ENCODE data around the gene DCLK1.
A peak's percentile ranks its signal among the peaks of the same experiment; 100 is the strongest.

The DCLK1 gene

DNA sequence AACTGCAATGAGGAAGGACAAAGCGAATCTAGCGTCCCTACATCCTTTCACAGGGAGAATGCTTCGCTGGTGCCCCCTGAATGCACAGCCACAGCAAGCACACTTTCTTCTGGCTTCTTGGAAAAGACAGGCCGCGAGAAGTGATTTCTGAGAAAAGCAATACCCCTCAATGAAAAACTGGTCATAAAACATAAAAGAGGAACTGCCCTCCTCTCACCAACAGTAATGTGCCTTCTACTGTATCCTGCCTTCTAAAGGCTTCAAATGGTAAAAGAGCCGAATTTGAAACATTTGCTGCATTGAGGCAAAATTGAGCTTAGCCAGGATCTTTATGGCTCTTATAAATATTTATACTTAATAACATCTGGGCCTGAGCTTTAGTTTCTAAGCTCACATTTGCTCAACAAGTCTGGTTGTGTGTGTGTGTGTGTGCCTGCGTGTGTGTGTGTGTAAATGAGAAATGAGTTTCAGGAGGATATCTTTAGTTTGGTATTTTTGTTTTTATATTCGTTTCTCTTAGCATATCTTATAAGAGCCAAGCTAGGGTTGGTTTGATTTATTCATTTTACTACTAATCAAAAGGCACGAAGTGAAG is 408.6 kb downstream of the DCLK1 start:
- TF ChIP-seq, protein P1, sequence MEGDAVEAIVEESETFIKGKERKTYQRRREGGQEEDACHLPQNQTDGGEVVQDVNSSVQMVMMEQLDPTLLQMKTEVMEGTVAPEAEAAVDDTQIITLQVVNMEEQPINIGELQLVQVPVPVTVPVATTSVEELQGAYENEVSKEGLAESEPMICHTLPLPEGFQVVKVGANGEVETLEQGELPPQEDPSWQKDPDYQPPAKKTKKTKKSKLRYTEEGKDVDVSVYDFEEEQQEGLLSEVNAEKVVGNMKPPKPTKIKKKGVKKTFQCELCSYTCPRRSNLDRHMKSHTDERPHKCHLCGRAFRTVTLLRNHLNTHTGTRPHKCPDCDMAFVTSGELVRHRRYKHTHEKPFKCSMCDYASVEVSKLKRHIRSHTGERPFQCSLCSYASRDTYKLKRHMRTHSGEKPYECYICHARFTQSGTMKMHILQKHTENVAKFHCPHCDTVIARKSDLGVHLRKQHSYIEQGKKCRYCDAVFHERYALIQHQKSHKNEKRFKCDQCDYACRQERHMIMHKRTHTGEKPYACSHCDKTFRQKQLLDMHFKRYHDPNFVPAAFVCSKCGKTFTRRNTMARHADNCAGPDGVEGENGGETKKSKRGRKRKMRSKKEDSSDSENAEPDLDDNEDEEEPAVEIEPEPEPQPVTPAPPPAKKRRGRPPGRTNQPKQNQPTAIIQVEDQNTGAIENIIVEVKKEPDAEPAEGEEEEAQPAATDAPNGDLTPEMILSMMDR (IDR thresholded peaks at IDR 0.05; ENCODE audit: control insufficient read depth, insufficient read depth, low read depth, low read length, missing control alignments): no peak
- no peak overlapping the region for H3K4me3 ChIP-seq (ENCODE audit: control insufficient read depth, low read depth, low read length)
- no peak for DNase-seq (ENCODE audit: low read depth)

GRCh38 chr13:35720690-35721554 is 410.3 kb downstream of the DCLK1 start:
- DNase-seq (ENCODE audit: low read depth): no peak
- TF ChIP-seq, protein P1 (IDR thresholded peaks at IDR 0.05; ENCODE audit: control insufficient read depth, insufficient read depth, low read depth, low read length, missing control alignments): peak; percentile 98
- peak overlapping the region; percentile 19 for H3K4me3 ChIP-seq (ENCODE audit: control insufficient read depth, low read depth, low read length)

DNA sequence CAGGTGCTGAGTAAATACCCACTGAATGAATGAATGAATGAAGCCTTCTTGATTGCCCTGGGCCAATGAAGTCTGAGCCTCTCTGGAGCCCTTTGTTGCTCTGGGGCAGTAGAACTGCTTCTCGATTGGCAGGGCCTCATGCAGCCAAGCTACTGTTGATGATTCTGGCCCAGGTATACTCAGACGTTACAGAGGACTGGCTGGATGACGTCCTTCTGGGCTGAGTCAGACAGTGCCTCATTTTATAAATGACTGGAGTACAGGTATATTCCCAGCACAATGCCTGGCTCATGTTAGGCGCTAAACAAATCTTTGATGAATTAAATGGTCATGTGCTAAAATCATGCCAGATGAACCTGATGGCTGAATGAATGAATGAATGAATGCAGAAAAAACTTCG is 410.9 kb downstream of the DCLK1 start:
- H3K4me3 ChIP-seq (ENCODE audit: control insufficient read depth, low read depth, low read length): no peak overlapping the region
- TF ChIP-seq, protein P1 (IDR thresholded peaks at IDR 0.05; ENCODE audit: control insufficient read depth, insufficient read depth, low read depth, low read length, missing control alignments): no peak
- no peak for DNase-seq (ENCODE audit: low read depth)

Data from AG09309 (cell line).